ENCODE data around the gene SOX6. TPM values are rescaled to one million over a fixed set of nuclear protein-coding genes. Genes with fewer than 3 reads are reported as not detected.

The SOX6 gene
- total and polyA plus RNA-seq, 2 of the 13 experiments (the other 11 are each of a cell fraction or from before 2014, with no cell fraction given): 2.6 to 11.2 TPM

- no peak for TF ChIP-seq ZNF570 (CRISPR knock-in tag; IDR thresholded peaks at IDR 0.05; ENCODE audit: borderline replicate concordance)
- no peak for TF ChIP-seq ZBTB43 (CRISPR knock-in tag; conservative IDR thresholded peaks at IDR 0.05)
- no peak for TF ChIP-seq TBX3 (IDR thresholded peaks at IDR 0.05; ENCODE audit: borderline replicate concordance)
These were observed 77.4 kb downstream of the SOX6 start (continued) for GRCh38 chr11:16278979-16279378.

- no peak overlapping the region for H2AFZ ChIP-seq (ENCODE audit: low read length)
- no peak overlapping the region for H3K9ac ChIP-seq (ENCODE audit: insufficient read depth, low read depth, low read length)
- in situ Hi-C loops (cut with HindIII; ENCODE audit: extremely low pct_ligation_motif_present, low pct_unique_long_range_greater_than_20kb) (no loop called here), intact Hi-C loops (cut with micrococcal nuclease; ENCODE audit: unreplicated experiment) (no loop called here)
- H3K27ac ChIP-seq (ENCODE audit: extremely low read length, insufficient read depth, low read length): no peak overlapping the region
- H3K79me2 ChIP-seq (ENCODE audit: insufficient read depth, low read length): no peaks in the 10 kb centered on the region
- ChIA-PET CTCF (ENCODE audit: low intra/inter-chr PET ratio, low total read pairs) (no interaction called here), POLR2A (no interaction called here)
- H3K36me3 ChIP-seq (replicated peaks in 1 of 2; ENCODE audit: control insufficient read depth in 1 of 2, insufficient read depth in 2 of 2, low read length in 2 of 2): no peaks in the 10 kb centered on the region
- no peaks in the 10 kb centered on the region for H3K9me3 ChIP-seq (ENCODE audit: low read length)
- no peaks in the 10 kb centered on the region for H3K4me1 ChIP-seq (ENCODE audit: insufficient read depth, low read length)
- FAIRE-seq (no peak), DNase-seq (ENCODE audit: low spot score) (no peak), ATAC-seq (no peak)
- TF ChIP-seq RFX5 (IDR thresholded peaks at IDR 0.05; ENCODE audit: low read depth, low read length) (no peak), SSRP1 (CRISPR knock-in tag; IDR thresholded peaks at IDR 0.05) (no peak), ERF (CRISPR knock-in tag; IDR thresholded peaks at IDR 0.05) (no peak), NFIC (IDR thresholded peaks at IDR 0.05; ENCODE audit: low read length) (no peak), KDM5B (CRISPR knock-in tag; IDR thresholded peaks at IDR 0.05; ENCODE audit: borderline replicate concordance) (no peak), ZNF382 (CRISPR knock-in tag; IDR thresholded peaks at IDR 0.05; ENCODE audit: borderline replicate concordance) (no peak), ZNF747 (CRISPR knock-in tag; IDR thresholded peaks at IDR 0.05; ENCODE audit: borderline replicate concordance) (no peak), MLXIP (CRISPR knock-in tag; IDR thresholded peaks at IDR 0.05; ENCODE audit: borderline replicate concordance) (no peak), ZNF552 (CRISPR knock-in tag; IDR thresholded peaks at IDR 0.05; ENCODE audit: borderline replicate concordance) (no peak), RARA (CRISPR knock-in tag; IDR thresholded peaks at IDR 0.05) (no peak), ZNF263 (CRISPR knock-in tag; IDR thresholded peaks at IDR 0.05) (no peak), JUND (CRISPR knock-in tag; IDR thresholded peaks at IDR 0.05) (no peak), SMAD3 (CRISPR knock-in tag; IDR thresholded peaks at IDR 0.05) (no peak), HOXA5 (CRISPR knock-in tag; IDR thresholded peaks at IDR 0.05) (no peak), AGO2 (optimal IDR thresholded peaks at IDR 0.05; ENCODE audit: low read depth, low read length) (no peak), NONO (IDR thresholded peaks at IDR 0.05) (no peak), NONO (CRISPR knock-in tag; conservative IDR thresholded peaks at IDR 0.05) (no peak)
- H3K4me3 ChIP-seq (replicated peaks in 1 of 3; ENCODE audit: insufficient read depth in 1 of 3, low read depth in 2 of 3, low read length in 3 of 3): no peak overlapping the region
- H3K27me3 ChIP-seq (ENCODE audit: control insufficient read depth in 1 of 2, insufficient read depth in 2 of 2, low read length in 2 of 2): no peaks in the 10 kb centered on the region; a peak in 1 of 5 replicates
- H4K20me1 ChIP-seq (ENCODE audit: insufficient read depth, low read length): no peaks in the 10 kb centered on the region
- no peak overlapping the region for H3K4me2 ChIP-seq (ENCODE audit: low read depth, low read length)
- WGBS (ENCODE audit: low lambda C conversion rate): 63% methylated on average over 2 of the region's 2 CpGs
- no TSS peak for BruUV-seq (replicated peaks)
These were observed 78.1 kb downstream of the SOX6 start for GRCh38 chr11:16278273-16278672.
